ENCODE measurements around the gene IGDCC3. TPM values are rescaled to one million over a fixed set of nuclear protein-coding genes. Genes with fewer than 3 reads are reported as not detected.

IGDCC3 gene
- total and polyA plus RNA-seq, 2 of the 8 experiments (the other 6 are each of a cell fraction or from before 2014, with no cell fraction given), result 26.8 to 45.7 TPM

GRCh38 chr15:65373163-65373651 is 4.6 kb downstream of the IGDCC3 start (continued):
- TF ChIP-seq CHD7 (IDR thresholded peaks at IDR 0.05; ENCODE audit: insufficient replicate concordance, low read length), result no peak
- no peak for TF ChIP-seq SP2 (IDR thresholded peaks at IDR 0.05; ENCODE audit: low read length)
- no peak for TF ChIP-seq SIX5 (IDR thresholded peaks at IDR 0.05; ENCODE audit: low read depth, low read length)
- TF ChIP-seq NRF1 (IDR thresholded peaks at IDR 0.05; ENCODE audit: low read depth, low read length), result no peak
- no peak for TF ChIP-seq CHD2 (IDR thresholded peaks at IDR 0.05; ENCODE audit: low read length)
- no peak for TF ChIP-seq POLR2A (IDR thresholded peaks at IDR 0.05; ENCODE audit: control extremely low read depth in 1 of 2, low read depth in 2 of 2, low read length in 2 of 2)
- TF ChIP-seq SP1 (IDR thresholded peaks at IDR 0.05; ENCODE audit: low read depth, low read length), result no peak
- no peak for TF ChIP-seq CREB1 (IDR thresholded peaks at IDR 0.05)
- no peak for TF ChIP-seq HDAC2 (IDR thresholded peaks at IDR 0.05; ENCODE audit: borderline replicate concordance in 1 of 2, low read depth in 2 of 2, low read length in 2 of 2)
- TF ChIP-seq SIRT6 (IDR thresholded peaks at IDR 0.05; ENCODE audit: low read length), result no peak
- TF ChIP-seq SAP30 (IDR thresholded peaks at IDR 0.05; ENCODE audit: insufficient read depth, insufficient replicate concordance, low read length), result no peak

Measured in H1 (cell line).